Measurements from ENCODE around the gene CD81. TPM values are rescaled to one million over a fixed set of nuclear protein-coding genes. Genes with fewer than 3 reads are reported as not detected.

The CD81 gene
- total and polyA plus RNA-seq, 4 donors = 412 to 708 (median 642) TPM

- H3K9ac ChIP-seq (ENCODE audit: insufficient read depth in 1 of 2, low read length in 2 of 2) = no peak overlapping the region
- H3K27me3 ChIP-seq (ENCODE audit: control insufficient read depth in 3 of 3, insufficient read depth in 3 of 3, low read length in 2 of 3) = no peaks in the 10 kb centered on the region
- H3K4me1 ChIP-seq (ENCODE audit: control insufficient read depth in 5 of 5, insufficient read depth in 5 of 5, low read length in 5 of 5) = no peaks in the 10 kb centered on the region
- no peaks in the 10 kb centered on the region for H3K36me3 ChIP-seq (ENCODE audit: control insufficient read depth in 4 of 4, insufficient read depth in 4 of 4, low read length in 4 of 4)
- no peak for DNase-seq
- WGBS, 2 donors = 69 to 76% methylated on average over 4 of the region's 4 CpGs
- TF ChIP-seq CTCF (IDR thresholded peaks at IDR 0.05; ENCODE audit: control extremely low read depth, extremely low read depth) = no peak
- no peak for ATAC-seq (ENCODE audit: insufficient read depth, low FRiP score)
- no peak overlapping the region for H3K4me3 ChIP-seq
- no peaks in the 10 kb centered on the region for H3K9me3 ChIP-seq (ENCODE audit: control insufficient read depth in 4 of 4, insufficient read depth in 3 of 4, low read length in 3 of 4)
- H3K27ac ChIP-seq (ENCODE audit: low read depth in 1 of 2, low read length in 1 of 2) = no peak overlapping the region
These were observed 33.6 kb upstream of the CD81 start for GRCh38 chr11:2343502-2343901.

- 94 to 96% methylated on average over 2 of the region's 2 CpGs for WGBS, 2 donors
- Histone ChIP-seq H3K4me1 (ENCODE audit: control insufficient read depth in 5 of 5, insufficient read depth in 5 of 5, low read length in 5 of 5) (no peaks in the 10 kb centered on the region), H3K4me3 (no peak overlapping the region), H3K9me3 (ENCODE audit: control insufficient read depth in 4 of 4, insufficient read depth in 3 of 4, low read length in 3 of 4) (peaks cover 0 to 5% (median 0%) of the 10 kb centered on the region in 4 donors), H3K27me3 (ENCODE audit: control insufficient read depth in 3 of 3, insufficient read depth in 3 of 3, low read length in 2 of 3) (no peaks in the 10 kb centered on the region), H3K27ac (ENCODE audit: low read depth in 1 of 2, low read length in 1 of 2) (no peak overlapping the region), H3K36me3 (ENCODE audit: control insufficient read depth in 4 of 4, insufficient read depth in 4 of 4, low read length in 4 of 4) (no peaks in the 10 kb centered on the region), H3K9ac (ENCODE audit: insufficient read depth in 1 of 2, low read length in 2 of 2) (no peak overlapping the region)
- DNase-seq = no peak
- ATAC-seq (ENCODE audit: insufficient read depth, low FRiP score) = no peak
- TF ChIP-seq CTCF (IDR thresholded peaks at IDR 0.05; ENCODE audit: control extremely low read depth, extremely low read depth) = no peak
These were observed 32.1 kb upstream of the CD81 start for GRCh38 chr11:2345050-2345449.

- Histone ChIP-seq H3K36me3 (ENCODE audit: control insufficient read depth in 4 of 4, insufficient read depth in 4 of 4, low read length in 4 of 4) (no peaks in the 10 kb centered on the region), H3K27me3 (ENCODE audit: control insufficient read depth in 3 of 3, insufficient read depth in 3 of 3, low read length in 2 of 3) (no peaks in the 10 kb centered on the region), H3K9me3 (ENCODE audit: control insufficient read depth in 4 of 4, insufficient read depth in 3 of 4, low read length in 3 of 4) (peaks cover 0 to 7% (median 0%) of the 10 kb centered on the region in 4 donors), H3K4me1 (ENCODE audit: control insufficient read depth in 5 of 5, insufficient read depth in 5 of 5, low read length in 5 of 5) (no peaks in the 10 kb centered on the region), H3K4me3 (no peak overlapping the region), H3K27ac (ENCODE audit: low read depth in 1 of 2, low read length in 1 of 2) (no peak overlapping the region), H3K9ac (ENCODE audit: insufficient read depth in 1 of 2, low read length in 2 of 2) (no peak overlapping the region)
- no peak for TF ChIP-seq CTCF (IDR thresholded peaks at IDR 0.05; ENCODE audit: control extremely low read depth, extremely low read depth)
- 83 to 84% methylated on average over 4 of the region's 4 CpGs for WGBS, 2 donors
- DNase-seq (no peak), ATAC-seq (ENCODE audit: insufficient read depth, low FRiP score) (no peak)
These were observed 31.1 kb upstream of the CD81 start for GRCh38 chr11:2346014-2346413.

- H3K9ac ChIP-seq (ENCODE audit: insufficient read depth in 1 of 2, low read length in 2 of 2) = no peak overlapping the region
- no peak for TF ChIP-seq CTCF (IDR thresholded peaks at IDR 0.05; ENCODE audit: control extremely low read depth, extremely low read depth)
- DNase-seq (no peak), ATAC-seq (ENCODE audit: insufficient read depth, low FRiP score) (no peak)
- H3K27me3 ChIP-seq (ENCODE audit: control insufficient read depth in 3 of 3, insufficient read depth in 3 of 3, low read length in 2 of 3) = no peaks in the 10 kb centered on the region
- H3K9me3 ChIP-seq (ENCODE audit: control insufficient read depth in 4 of 4, insufficient read depth in 3 of 4, low read length in 3 of 4) = peaks cover 0 to 8% (median 0%) of the 10 kb centered on the region in 4 donors
- no peaks in the 10 kb centered on the region for H3K4me1 ChIP-seq (ENCODE audit: control insufficient read depth in 5 of 5, insufficient read depth in 5 of 5, low read length in 5 of 5)
- no peaks in the 10 kb centered on the region for H3K36me3 ChIP-seq (ENCODE audit: control insufficient read depth in 4 of 4, insufficient read depth in 4 of 4, low read length in 4 of 4)
- 83 to 88% methylated on average over 10 of the region's 10 CpGs for WGBS, 2 donors
- no peak overlapping the region for H3K4me3 ChIP-seq
- H3K27ac ChIP-seq (ENCODE audit: low read depth in 1 of 2, low read length in 1 of 2) = no peak overlapping the region
These were observed 30.4 kb upstream of the CD81 start for GRCh38 chr11:2346586-2347307.

Measured in lung (tissue), 12 donors.